ENCODE data around the gene ADGRL3. TPM values are rescaled to one million over a fixed set of nuclear protein-coding genes. Genes with fewer than 3 reads are reported as not detected.

Gene ADGRL3
- total RNA-seq, 2 donors from 2014 or later = 48.0 to 54.3 TPM

DNA sequence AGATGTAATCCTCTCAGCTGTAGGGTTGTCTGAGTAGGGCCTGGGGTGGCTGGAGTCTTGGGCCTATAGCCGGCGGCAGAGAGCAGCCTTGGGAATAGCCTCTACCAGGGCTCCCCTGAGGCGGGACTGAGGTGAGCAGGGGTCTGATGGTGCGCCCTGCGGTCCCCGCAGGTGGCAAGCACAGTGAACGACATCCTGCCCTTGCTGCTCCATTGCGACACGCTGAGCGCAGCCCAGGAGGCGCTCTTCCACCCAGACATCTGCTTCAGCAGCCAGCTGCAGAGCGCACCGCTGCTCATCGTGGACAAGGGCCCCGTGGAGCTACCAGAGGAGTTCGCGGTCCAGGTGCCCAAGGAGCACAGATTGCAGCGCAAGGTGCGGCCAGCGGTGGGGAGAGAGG lies 317.0 kb downstream of the ADGRL3 start:
- intact Hi-C loops (cut with DNase I) = no loop called here
- DNase-seq (ENCODE audit: low spot score) = no peak

DNA sequence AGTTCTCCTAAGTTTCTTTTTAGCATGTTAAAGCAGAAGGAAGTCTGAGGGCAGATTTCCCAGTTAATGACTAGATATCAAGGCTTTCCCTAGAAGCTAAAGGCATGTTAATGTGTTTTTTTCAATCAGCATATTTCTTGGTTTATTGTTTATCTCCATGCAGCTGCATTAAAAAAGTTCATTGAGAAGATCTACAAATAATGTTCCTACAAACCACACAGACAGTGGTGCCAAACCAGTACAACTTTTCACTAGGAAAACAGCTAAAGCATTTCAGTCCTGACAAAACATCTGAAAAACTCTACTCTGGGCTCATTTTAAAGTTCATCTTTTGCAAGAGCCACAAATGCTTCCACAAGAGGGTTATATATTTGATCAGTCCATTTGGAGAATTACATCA lies 320.0 kb downstream of the ADGRL3 start:
- intact Hi-C loops (cut with DNase I) = no loop called here
- no peak for DNase-seq (ENCODE audit: low spot score)

DNA sequence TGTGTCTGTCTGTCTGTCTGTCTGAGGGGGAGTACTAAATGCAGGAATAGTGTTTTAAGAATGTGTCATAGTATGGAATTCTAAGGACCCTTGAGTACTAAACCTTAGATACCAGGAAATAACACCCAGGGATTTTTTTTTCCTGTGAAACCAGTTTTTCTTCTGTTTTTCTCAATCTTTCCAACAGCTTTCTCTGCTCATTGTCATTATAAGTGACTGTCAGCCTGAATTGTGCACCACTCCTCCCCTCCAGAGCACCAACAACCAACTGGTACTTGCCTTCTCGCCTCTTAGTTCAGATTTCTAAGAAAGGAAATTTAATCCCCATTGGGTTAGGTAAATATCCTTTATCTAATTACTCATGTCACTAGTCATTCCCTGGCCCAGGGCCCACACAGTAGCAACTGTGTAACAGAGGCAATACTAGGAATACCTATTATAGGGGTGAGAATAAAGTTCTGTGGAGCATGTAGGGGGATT lies 320.6 kb downstream of the ADGRL3 start:
- intact Hi-C loops (cut with DNase I) = no loop called here
- DNase-seq (ENCODE audit: low spot score) = no peak

DNA sequence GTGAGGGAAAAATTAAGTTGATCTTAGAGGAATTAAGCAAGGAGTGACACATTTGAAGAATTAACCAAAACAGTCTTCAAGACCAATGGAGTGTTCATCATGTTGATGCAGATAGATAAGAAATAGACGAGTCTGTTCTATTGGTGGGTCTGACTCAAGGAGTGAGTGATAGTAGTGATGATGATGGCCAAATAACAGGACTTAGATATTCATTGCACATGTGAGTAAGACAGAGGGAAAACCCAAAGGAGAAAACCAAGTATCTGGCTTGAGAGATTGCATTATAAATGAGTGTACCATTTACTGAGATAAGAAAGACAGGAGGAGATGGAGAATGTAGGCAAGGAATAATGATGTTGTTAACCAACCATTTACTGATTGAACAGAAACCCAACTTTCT lies 321.3 kb downstream of the ADGRL3 start:
- DNase-seq (ENCODE audit: low spot score) = no peak
- intact Hi-C loops (cut with DNase I) = no loop called here

DNA sequence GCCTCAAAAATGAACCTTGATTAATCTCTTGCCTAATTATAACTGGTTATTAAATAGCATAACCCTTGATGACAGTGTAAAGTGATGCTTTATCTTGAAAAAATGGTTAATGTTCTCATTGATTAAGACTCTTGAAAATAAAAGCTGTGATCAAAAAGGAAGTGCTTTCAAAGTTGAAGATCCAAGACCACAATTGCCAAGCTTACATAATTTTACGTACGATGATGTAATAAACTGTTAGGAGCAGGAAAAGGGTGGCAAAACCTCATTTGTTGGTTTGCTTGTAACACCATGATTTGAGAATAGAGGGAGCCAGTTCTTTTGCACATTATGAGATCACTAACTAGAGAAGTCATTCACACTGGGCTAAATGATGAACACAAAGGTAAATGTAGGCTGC lies 322.2 kb downstream of the ADGRL3 start:
- intact Hi-C loops (cut with DNase I) = no loop called here
- DNase-seq (ENCODE audit: low spot score) = no peak

DNA sequence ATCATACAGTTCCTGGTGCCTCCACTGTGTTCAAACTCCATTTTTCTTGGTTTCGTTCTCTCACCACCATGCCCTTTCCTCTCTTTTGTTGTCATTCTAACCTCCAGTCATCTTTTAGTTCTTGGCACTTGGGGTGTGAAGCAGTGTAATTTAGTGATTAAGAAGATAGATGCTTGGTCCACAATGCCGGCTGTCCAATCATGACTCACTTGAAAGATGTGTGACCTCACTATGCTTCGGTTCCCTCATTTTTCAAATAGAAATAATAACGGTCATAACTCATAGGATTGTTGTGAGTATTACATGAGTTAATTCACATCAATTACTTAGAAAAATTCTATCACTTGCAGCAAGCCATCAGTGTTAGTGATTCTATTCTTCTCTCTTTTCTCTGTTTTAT lies 327.8 kb downstream of the ADGRL3 start:
- intact Hi-C loops (cut with DNase I) = no loop called here
- no peak for DNase-seq (ENCODE audit: low spot score)

DNA sequence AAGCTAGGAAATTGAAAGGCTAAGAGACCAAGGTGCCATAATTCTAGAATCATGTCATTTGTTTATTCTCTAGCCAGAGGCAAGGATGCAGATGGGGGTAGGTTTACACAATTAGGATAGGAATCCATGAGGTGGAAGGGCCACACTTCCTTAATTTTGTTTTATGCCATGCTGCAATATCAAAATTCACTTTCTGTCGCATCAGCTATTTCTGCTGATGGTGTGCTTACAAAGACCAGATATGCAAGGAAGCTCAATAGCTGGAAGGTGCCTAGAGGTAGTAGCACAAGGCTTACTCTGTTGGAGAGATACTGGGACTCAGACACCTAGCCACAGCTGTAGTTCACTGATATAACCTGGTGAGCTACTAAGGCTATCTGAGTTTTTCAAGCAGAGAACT lies 328.5 kb downstream of the ADGRL3 start:
- no peak for DNase-seq (ENCODE audit: low spot score)
- intact Hi-C loops (cut with DNase I) = no loop called here

DNA sequence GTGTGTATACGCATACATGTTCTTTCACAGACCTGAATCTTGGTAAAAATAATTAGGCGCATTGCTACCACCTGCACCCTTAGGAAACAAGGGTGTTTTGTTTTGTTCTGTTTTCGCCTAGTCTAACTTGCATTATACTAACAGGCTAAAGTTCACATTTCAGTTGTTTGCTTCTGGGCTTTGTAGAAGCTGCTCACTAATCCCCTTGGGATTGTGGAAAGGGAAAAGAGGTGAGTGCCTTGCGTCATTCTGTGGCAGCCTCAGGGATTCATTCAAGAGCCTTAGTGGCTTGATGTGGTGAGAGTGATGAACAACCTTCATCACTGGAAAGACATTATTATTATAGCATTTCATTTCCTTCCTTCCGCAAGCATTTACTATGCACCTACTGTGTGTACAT lies 331.1 kb downstream of the ADGRL3 start:
- no peak for DNase-seq (ENCODE audit: low spot score)
- intact Hi-C loops (cut with DNase I) = no loop called here

DNA sequence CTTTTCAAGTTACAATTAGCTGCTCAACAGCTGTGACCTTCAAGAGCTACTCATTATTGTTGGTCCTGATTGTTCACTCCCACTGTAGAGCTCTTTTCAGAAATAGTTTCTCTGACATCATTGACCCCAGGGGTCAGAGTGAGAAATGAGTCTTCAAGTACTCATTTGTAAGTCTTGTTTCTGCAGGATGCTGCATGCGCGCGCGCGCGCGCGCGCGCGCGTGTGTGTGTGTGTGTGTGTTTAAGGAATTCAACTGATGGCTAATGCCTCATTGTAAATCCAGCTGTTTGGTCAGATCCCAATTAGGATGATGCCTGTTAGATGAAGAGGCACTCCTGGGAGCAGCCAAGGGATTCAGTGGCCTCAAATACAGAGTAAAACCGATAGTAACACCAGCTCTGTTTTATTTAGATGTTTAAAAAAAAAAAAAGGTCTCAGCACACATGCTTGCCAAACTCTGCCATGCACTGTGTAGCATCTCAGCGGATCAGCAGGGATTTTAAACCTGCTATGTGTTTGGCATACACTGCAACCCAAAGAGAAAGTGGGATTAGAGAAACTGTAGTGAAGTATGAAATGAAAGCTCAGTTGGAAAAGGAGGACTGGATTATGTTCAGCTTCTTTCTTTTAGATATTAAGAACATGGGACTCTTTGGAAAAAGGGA lies 332.3 kb downstream of the ADGRL3 start:
- DNase-seq (ENCODE audit: low spot score) = no peak
- intact Hi-C loops (cut with DNase I) = no loop called here

DNA sequence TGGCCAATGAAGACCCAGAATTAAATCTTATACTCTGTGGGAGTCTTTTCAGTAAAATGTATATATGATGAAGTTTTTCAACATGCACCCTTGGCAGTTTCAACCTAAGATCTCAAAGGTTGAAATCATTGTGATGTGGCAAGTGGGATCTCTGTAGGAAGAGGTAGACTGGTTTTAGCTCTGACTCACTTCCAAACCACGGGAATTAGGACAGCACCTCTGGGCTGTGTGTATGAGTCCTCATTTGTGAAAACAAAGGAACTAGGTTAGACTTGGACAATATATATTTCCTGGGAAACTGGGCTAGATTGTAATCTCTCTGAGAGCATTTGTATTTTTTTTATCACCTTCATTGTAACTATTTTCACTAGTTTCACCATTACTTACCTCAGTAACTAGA lies 333.0 kb downstream of the ADGRL3 start:
- intact Hi-C loops (cut with DNase I) = no loop called here
- no peak for DNase-seq (ENCODE audit: low spot score)

DNA sequence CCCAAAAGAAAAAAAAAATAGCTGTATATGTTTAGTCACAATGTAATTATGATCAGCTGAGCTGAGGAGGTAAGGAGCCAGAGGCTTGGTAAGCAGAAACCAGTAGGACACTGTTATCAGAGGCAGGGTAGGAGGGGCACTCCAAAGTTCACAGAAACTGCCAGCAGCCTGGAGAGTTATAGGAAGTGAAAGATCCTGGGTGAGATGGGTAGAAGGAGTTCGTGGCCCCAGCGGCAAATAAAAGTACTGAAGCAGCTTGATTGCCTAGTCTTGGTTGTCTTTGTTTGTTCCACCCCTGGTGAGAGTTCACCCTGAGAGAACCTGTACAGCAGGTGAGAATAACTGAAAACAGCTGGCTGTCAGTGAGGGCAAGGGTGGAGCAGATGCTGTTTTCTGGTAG lies 340.8 kb downstream of the ADGRL3 start:
- DNase-seq (ENCODE audit: low spot score) = no peak
- intact Hi-C loops (cut with DNase I) = no loop called here

DNA sequence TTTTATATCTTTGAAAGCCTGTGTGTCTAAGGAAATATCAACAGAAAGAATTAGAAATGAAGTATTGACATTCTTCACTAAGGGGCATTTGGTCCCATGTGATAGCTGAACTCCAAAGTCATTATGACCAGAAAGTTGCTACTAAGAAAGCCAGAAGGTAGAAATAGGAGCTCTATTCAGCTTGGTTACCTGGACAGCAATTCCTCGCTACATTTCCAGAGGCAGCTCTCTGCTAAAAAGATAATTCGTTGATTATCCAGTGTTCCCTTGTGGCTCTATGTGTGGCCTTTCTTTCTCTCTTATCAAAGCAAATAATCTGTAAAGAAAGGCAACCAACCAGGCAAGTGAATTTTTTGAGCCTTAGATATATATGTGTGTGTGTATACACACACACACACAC lies 341.3 kb downstream of the ADGRL3 start:
- intact Hi-C loops (cut with DNase I) = no loop called here
- DNase-seq (ENCODE audit: low spot score) = no peak

DNA sequence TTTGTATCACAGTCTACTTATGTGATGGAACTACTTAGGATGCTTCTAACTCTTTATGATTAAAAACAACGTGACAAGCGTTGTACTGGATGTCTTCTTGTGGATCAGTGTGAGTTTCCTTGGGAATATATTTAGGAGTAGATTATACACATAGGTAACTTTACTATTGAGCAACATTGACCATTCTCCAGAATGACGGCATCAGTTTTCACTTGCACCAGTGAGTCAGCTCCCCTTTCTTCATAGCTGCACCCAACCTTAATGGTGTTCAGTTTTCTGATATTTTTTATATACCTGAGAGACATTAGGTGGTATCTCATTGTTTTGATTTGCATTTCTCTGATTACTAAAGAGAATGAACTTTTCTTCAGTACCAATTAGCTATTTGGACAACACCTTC lies 343.9 kb downstream of the ADGRL3 start:
- DNase-seq (ENCODE audit: low spot score) = no peak
- intact Hi-C loops (cut with DNase I) = no loop called here

DNA sequence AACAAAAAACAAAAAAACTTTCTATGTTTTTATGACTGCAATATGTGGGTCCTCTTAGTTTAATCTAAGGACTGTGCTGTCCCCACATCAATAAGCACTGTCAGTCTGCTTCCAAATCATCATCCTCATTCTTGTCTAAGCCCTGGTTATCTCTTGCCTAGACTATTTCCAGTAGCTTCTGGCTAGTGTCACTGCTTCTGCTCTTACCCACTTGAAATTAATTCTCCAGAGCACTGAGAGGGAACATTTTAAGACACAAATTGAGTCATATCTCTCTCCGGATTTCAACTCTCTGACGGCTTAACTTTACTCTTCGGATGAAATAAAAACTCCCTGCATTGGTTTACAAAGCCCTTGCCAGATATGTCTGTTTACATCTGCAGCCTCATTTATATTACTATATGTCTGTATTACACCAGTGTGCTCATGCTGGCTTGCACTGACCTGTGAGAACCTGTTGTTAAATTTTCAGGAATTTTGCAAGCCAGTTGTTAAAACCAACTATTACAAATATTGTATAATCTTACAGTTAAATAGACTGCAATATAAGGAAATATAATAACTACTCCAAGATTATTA lies 345.9 kb downstream of the ADGRL3 start:
- DNase-seq (ENCODE audit: low spot score) = no peak
- intact Hi-C loops (cut with DNase I) = no loop called here

DNA sequence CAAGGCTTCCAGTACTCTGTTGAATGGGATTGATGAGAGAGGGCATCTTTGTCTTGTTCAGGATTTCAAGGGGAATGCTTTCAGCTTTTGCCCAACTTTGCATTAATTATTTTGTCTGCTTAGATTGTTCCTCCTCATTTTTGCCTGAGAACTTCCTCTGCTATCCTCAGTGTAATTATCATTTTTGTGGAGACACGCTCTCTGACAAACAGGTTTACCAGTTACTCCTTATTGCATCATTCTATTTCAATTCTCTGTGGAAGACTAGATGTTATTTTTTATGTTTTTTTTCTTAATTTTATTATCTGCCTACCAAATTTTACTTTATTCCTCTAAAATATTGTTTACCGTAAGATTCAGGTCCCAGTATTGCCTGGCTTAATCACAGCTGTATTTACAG lies 349.2 kb downstream of the ADGRL3 start:
- intact Hi-C loops (cut with DNase I) = no loop called here
- DNase-seq (ENCODE audit: low spot score) = no peak

DNA sequence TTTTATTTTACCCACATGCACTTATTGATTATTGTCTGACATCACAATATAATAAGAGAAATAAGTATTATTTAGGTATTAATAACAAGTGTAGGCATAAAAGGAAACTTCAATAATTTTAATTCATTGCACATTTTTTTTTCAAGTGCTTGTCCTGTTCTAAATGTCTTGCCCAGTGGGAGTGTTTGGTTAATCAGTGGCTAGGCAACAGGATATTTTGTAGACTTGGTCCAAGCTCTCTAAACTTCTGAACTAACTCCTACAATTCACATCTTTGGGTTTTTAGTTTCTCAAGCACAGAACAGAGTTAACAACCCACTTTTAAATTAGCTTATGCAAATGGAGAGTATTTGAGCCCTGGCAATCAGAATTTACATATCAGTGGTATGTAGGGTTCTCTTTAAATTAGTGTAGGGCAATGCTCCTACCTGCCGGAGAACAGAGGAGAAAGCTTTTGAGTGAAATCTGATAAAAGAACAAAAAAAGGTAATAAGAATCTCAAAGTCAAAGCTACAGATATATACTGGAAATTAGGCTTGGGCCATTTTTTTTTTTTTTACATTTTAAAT lies 353.5 kb downstream of the ADGRL3 start:
- intact Hi-C loops (cut with DNase I) = no loop called here

DNA sequence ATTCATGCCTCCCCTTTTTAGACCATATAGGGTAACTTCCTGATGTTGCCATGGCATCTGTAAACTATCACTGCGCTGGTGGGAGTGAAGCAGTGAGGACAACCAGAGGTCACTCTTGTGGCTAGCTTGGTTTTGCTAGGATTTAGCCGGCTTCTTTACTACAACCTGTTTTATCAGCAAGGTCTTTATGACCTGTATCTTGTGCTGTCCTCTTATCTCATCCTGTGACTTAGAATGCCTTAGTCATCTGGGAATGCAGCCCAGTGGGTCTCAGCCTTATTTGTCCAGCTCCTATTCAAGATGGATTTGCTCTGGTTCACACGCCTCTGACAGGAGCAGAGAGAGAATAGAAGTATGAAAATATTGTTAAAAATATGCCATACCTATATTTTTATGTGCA lies 355.7 kb downstream of the ADGRL3 start:
- no peak for DNase-seq (ENCODE audit: low spot score)
- intact Hi-C loops (cut with DNase I) = no loop called here

More for the DNA sequence above, 353.5 kb downstream of the ADGRL3 start:
- no peak for DNase-seq (ENCODE audit: low spot score)

DNA sequence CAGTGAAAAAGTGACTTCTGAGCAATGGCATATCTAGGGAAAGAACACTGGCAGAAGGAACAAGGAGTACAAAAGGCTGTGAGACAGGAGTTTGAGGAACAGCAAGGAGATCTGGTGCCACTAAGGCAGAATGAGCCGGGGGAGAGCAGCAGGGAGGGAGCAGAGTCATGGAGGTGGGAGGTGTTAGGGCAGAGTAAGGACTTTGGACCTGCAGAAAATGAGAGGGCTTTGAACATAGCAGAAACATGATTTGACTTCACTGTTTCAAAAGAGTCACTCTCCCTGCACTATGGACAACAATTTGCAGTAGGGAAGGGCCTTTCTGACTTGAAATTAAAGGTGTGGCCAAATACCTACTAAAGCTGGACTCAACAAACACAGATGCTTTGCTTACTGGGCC lies 356.2 kb downstream of the ADGRL3 start:
- intact Hi-C loops (cut with DNase I) = no loop called here
- no peak for DNase-seq (ENCODE audit: low spot score)

DNA sequence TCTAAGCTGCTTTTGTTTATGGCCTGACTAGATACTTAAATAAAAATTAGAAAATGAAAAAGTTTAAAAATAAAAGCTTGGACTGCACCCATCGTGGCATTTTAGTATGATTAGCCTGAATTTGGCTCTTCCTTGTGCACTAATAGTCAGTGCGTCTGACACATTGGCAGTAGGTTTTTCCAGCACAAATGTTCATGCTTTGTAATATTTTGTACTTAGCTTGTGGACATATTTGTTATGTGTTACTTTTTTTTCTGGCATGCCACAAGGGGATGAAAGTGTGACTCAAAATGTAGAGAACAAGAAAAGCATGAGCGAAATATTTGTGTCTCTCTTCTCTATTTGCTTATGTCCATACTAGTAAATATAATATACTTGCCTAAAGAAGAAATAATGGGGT lies 359.3 kb downstream of the ADGRL3 start:
- DNase-seq (ENCODE audit: low spot score) = no peak
- intact Hi-C loops (cut with DNase I) = no loop called here

DNA sequence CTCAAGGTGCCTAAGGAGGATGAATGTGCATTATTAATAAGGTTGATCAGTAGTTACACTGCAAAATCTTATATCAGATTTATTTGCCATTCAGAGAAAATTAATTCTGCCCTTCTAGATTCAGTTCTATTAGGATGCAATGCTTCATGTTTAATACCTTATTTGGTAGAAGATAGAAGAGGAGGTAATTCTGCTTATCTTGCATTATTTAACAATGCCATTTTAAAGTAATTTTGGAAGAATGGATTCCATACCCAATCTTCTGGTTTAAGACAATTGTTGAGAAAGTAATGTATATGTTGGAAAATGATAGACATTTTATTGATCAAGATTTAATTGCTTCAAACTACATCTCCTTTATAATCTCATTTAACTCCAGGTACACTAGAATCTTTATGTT lies 360.9 kb downstream of the ADGRL3 start:
- no peak for DNase-seq (ENCODE audit: low spot score)
- intact Hi-C loops (cut with DNase I) = no loop called here
